ENCODE measurements around the gene TCFL5. TPM values are rescaled to one million over a fixed set of nuclear protein-coding genes. Genes with fewer than 3 reads are reported as not detected.
A peak's percentile ranks its signal among the peaks of the same experiment; 100 is the strongest.

TCFL5 gene
- total RNA-seq, 2 donors from 2014 or later, result 7.1 to 24.8 TPM

- H3K27ac ChIP-seq, result peak overlapping the region; percentile 89 to 91
- H3K27me3 ChIP-seq (replicated peaks; ENCODE audit: insufficient read depth), result no peaks in the 10 kb centered on the region
- peaks cover 4 to 7% of the 10 kb centered on the region in 2 donors for H3K36me3 ChIP-seq
- DNase-seq (ENCODE audit: low spot score), result no peak
- peak overlapping the region; percentile 63 to 77 for H3K4me3 ChIP-seq
- TF ChIP-seq POLR2AphosphoS5 (IDR thresholded peaks at IDR 0.05) (no peak), POLR2A (IDR thresholded peaks at IDR 0.05) (peak; percentile 29)
- H3K4me1 ChIP-seq (replicated peaks), result peaks cover 9% of the 10 kb centered on the region
- intact Hi-C loops (cut with DNase I), result loop anchor here (10.0 kb wide), 1 partner anchor 730 kb away; the partner anchor contains the start of gene TAF4
- no peaks in the 10 kb centered on the region for H3K9me3 ChIP-seq
- WGBS, result 1% methylated on average over 42 of the region's 68 CpGs
These were observed 66.4 kb downstream of the TCFL5 start for GRCh38 chr20:62795023-62795761.

GRCh38 chr20:62794007-62794724 lies 67.5 kb downstream of the TCFL5 start:
- TF ChIP-seq POLR2A (IDR thresholded peaks at IDR 0.05) (peak; percentile 90), POLR2AphosphoS5 (IDR thresholded peaks at IDR 0.05) (peak; percentile 95), CTCF (IDR thresholded peaks at IDR 0.05) (peak in 1 of 4 experiments; percentile 3)
- peak; percentile 93 for DNase-seq (ENCODE audit: low spot score)
- Histone ChIP-seq H3K4me3 (peak overlapping the region; percentile 63 to 77), H3K27me3 (replicated peaks; ENCODE audit: insufficient read depth) (no peaks in the 10 kb centered on the region), H3K36me3 (peaks cover 4 to 7% of the 10 kb centered on the region in 2 donors), H3K9me3 (no peaks in the 10 kb centered on the region), H3K4me1 (replicated peaks) (peaks cover 9% of the 10 kb centered on the region), H3K27ac (peak overlapping the region; percentile 89 to 91)
- intact Hi-C loops (cut with DNase I), result loop anchor here (10.0 kb wide), 1 partner anchor 729 kb away; the partner anchor contains the start of gene TAF4
- WGBS, result under 1% methylated on average over 43 of the region's 69 CpGs

- Histone ChIP-seq H3K36me3 (peaks cover 0 to 4% of the 10 kb centered on the region in 2 donors), H3K9me3 (no peaks in the 10 kb centered on the region), H3K4me3 (peak overlapping the region; percentile 26 to 63), H3K4me1 (replicated peaks) (peaks cover 9% of the 10 kb centered on the region), H3K27ac (peak overlapping the region; percentile 89 to 91), H3K27me3 (replicated peaks; ENCODE audit: insufficient read depth) (no peaks in the 10 kb centered on the region)
- no peak for DNase-seq (ENCODE audit: low spot score)
- 58% methylated on average over 7 of the region's 7 CpGs for WGBS
- TF ChIP-seq CTCF (IDR thresholded peaks at IDR 0.05) (no peak), POLR2A (IDR thresholded peaks at IDR 0.05) (no peak)
- intact Hi-C loops (cut with DNase I), result loop anchor here (2.0 to 10.0 kb wide), 2 partner anchors 125 to 729 kb away; partner anchors contain the start of gene TAF4
These were observed 67.9 kb downstream of the TCFL5 start for GRCh38 chr20:62793757-62794006.

GRCh38 chr20:62792940-62793756 lies 68.5 kb downstream of the TCFL5 start:
- intact Hi-C loops (cut with DNase I), result loop anchor here (2.0 to 10.0 kb wide), 2 partner anchors 124 to 728 kb away; partner anchors contain the start of gene TAF4
- TF ChIP-seq POLR2AphosphoS5 (IDR thresholded peaks at IDR 0.05) (no peak), POLR2A (IDR thresholded peaks at IDR 0.05) (no peak), CTCF (IDR thresholded peaks at IDR 0.05) (no peak)
- peak overlapping the region; percentile 89 to 91 for H3K27ac ChIP-seq
- DNase-seq (ENCODE audit: low spot score), result no peak
- WGBS, result 77% methylated on average over 20 of the region's 22 CpGs
- H3K36me3 ChIP-seq, result no peaks in the 10 kb centered on the region
- H3K4me1 ChIP-seq (replicated peaks), result peaks cover 9% of the 10 kb centered on the region
- no peak overlapping the region for H3K4me3 ChIP-seq
- no peaks in the 10 kb centered on the region for H3K27me3 ChIP-seq (replicated peaks; ENCODE audit: insufficient read depth)
- no peaks in the 10 kb centered on the region for H3K9me3 ChIP-seq
